ENCODE measurements around the gene STAT5B. TPM values are rescaled to one million over a fixed set of nuclear protein-coding genes. Genes with fewer than 3 reads are reported as not detected.
A peak's percentile ranks its signal among the peaks of the same experiment; 100 is the strongest.

STAT5B gene
- total and polyA plus RNA-seq, 2 of the 8 experiments (the other 6 are each of a cell fraction or from before 2014, with no cell fraction given): 35.3 to 52.6 TPM

- CTCF ChIA-PET (ENCODE audit: partially characterized antibody): interaction anchor here (0.6 to 5.6 kb wide), 10 partner anchors 11 to 683 kb away, joined by 3 to 53 read pairs (median 4); no protein-coding TSS in a partner anchor
- WGBS, 2 experiments (ENCODE audit: extremely low coverage in 1 of 2, insufficient coverage in 1 of 2, insufficient read length in 1 of 2, insufficient replicate concordance in 2 of 2, low coverage in 1 of 2, low lambda C conversion rate in 2 of 2, missing lambda C conversion rate in 1 of 2): 90% methylated on average over 13 of the region's 13 CpGs; no CpG with 5 or more reads in 1 of the 2 experiments
- POLR2A ChIA-PET (ENCODE audit: partially characterized antibody): interaction anchor here (0.7 kb wide), 1 partner anchor 45 kb away, joined by 4 read pairs; no protein-coding TSS in a partner anchor
- TF ChIP-seq RBBP5 (IDR thresholded peaks at IDR 0.05; ENCODE audit: borderline replicate concordance, low read depth, low read length) (no peak), CTBP2 (IDR thresholded peaks at IDR 0.05; ENCODE audit: borderline replicate concordance, insufficient read depth, insufficient read length, low read length) (no peak)
Measured at GRCh38 chr17:42248351-42249179, 27.6 kb downstream of the STAT5B start.

More at GRCh38 chr17:42248351-42249179, 27.6 kb downstream of the STAT5B start:
- no peaks in the 10 kb centered on the region for H3K36me3 ChIP-seq (ENCODE audit: control insufficient read depth in 2 of 4, insufficient read depth in 4 of 4, low read length in 3 of 4)
- H3K23me2 ChIP-seq (ENCODE audit: low read depth, low read length): peaks cover 2% of the 10 kb centered on the region; the same call in 1 of the 2 replicates
- no peaks in the 10 kb centered on the region for H3K9me3 ChIP-seq (ENCODE audit: insufficient read depth in 2 of 2, low read depth in 1 of 2, low read length in 1 of 2)
- no peak overlapping the region for H2AFZ ChIP-seq (ENCODE audit: low read length)
- H2AK5ac ChIP-seq (ENCODE audit: low read depth, low read length): no peak overlapping the region
- no peak overlapping the region for H3K4ac ChIP-seq (replicated peaks; ENCODE audit: insufficient read length, low read depth, low read length)
- H2BK120ac ChIP-seq (replicated peaks; ENCODE audit: low read depth, low read length): no peak overlapping the region
- FAIRE-seq (no peak), DNase-seq (ENCODE audit: low read depth in 1 of 2, low spot score in 2 of 2) (no peak)
- H4K91ac ChIP-seq (replicated peaks; ENCODE audit: insufficient read length, low read length): no peak overlapping the region
- no peak overlapping the region for H3K14ac ChIP-seq (ENCODE audit: insufficient read length)
- H3K4me1 ChIP-seq (replicated peaks in 1 of 4; ENCODE audit: control insufficient read depth in 3 of 4, insufficient read depth in 4 of 4, low read length in 3 of 4): peaks cover 0 to 3% (median 2%) of the 10 kb centered on the region in 4 experiments; a peak in 5 of 7 replicates
- no peak overlapping the region for H3K18ac ChIP-seq (ENCODE audit: extremely low read depth, low read length)
- no peak overlapping the region for H3K23ac ChIP-seq (ENCODE audit: insufficient read length)
- H4K20me1 ChIP-seq (replicated peaks in 1 of 2; ENCODE audit: control insufficient read depth in 1 of 2, insufficient read depth in 2 of 2, low read length in 2 of 2): peaks cover 0 to 3% of the 10 kb centered on the region in 2 experiments
- peaks cover 5% of the 10 kb centered on the region for H3K79me1 ChIP-seq (ENCODE audit: low read depth, low read length)
- peaks cover 0 to 54% of the 10 kb centered on the region in 2 experiments; a peak in 2 of 4 replicates for H3K79me2 ChIP-seq (ENCODE audit: control insufficient read depth in 1 of 2, insufficient read depth in 2 of 2, low read length in 2 of 2)
- H3K27ac ChIP-seq (ENCODE audit: low read depth, low read length): peak overlapping the region; percentile 11; the same call in 1 of the 2 replicates
- no peak overlapping the region for H2BK15ac ChIP-seq (ENCODE audit: low read length)
- no peak overlapping the region for H4K5ac ChIP-seq (ENCODE audit: insufficient read length, low read depth, low read length)
- no peak overlapping the region for H3K4me3 ChIP-seq (ENCODE audit: extremely low read depth in 1 of 4, insufficient read depth in 2 of 4, low read depth in 3 of 4, low read length in 4 of 4)
- H2BK12ac ChIP-seq (ENCODE audit: low read depth, low read length): no peak overlapping the region
- H3K4me2 ChIP-seq (ENCODE audit: insufficient read depth in 1 of 2, low read depth in 2 of 2, low read length in 2 of 2): peak overlapping the region in 1 of 2 experiments; percentile 8; a peak in 1 of 4 replicates
- H2BK20ac ChIP-seq (ENCODE audit: low read length): no peak overlapping the region
- no peak overlapping the region for H3K9ac ChIP-seq (replicated peaks in 1 of 4; ENCODE audit: extremely low read depth in 1 of 4, low read depth in 3 of 4, low read length in 3 of 4)
- H3K27me3 ChIP-seq (replicated peaks in 1 of 4; ENCODE audit: control insufficient read depth in 3 of 4, extremely low read depth in 1 of 4, insufficient read depth in 3 of 4, low read length in 3 of 4): no peaks in the 10 kb centered on the region
- H2BK5ac ChIP-seq (ENCODE audit: low read depth, low read length): no peak overlapping the region
- no peak overlapping the region for H3K56ac ChIP-seq (replicated peaks; ENCODE audit: insufficient read length, low read depth, low read length)
- no peak overlapping the region for H4K8ac ChIP-seq (ENCODE audit: extremely low read depth, insufficient read depth, low read length)

All from H1 (cell line).